GM19193 (cell line): ENCODE data around the gene ITPA.

ENCODE experiments used
- POLR2A ChIP-seq: IDR thresholded peaks from 4 replicates; pipeline ENCODE4 v1.6.1; 2011; ENCODE audit not compliant: insufficient read depth, insufficient read length; ENCODE audit errors: extremely low read depth

The ITPA gene

GRCh38 chr20:3240776-3241363, 31.6 kb downstream of the ITPA start:
- no peak for TF ChIP-seq POLR2A

- TF ChIP-seq POLR2A: no peak
Observed at GRCh38 chr20:3242172-3242692, 32.9 kb downstream of the ITPA start.

- TF ChIP-seq POLR2A: no peak
Observed at GRCh38 chr20:3243718-3244358, 34.5 kb downstream of the ITPA start.

- no peak for TF ChIP-seq POLR2A
Observed at GRCh38 chr20:3244613-3245012, 35.3 kb downstream of the ITPA start.

GRCh38 chr20:3245156-3245555, 35.9 kb downstream of the ITPA start:
- no peak for TF ChIP-seq POLR2A

- TF ChIP-seq POLR2A: no peak
Observed at GRCh38 chr20:3245711-3246110, 36.4 kb downstream of the ITPA start.

GRCh38 chr20:3246682-3247081, 37.4 kb downstream of the ITPA start:
- no peak for TF ChIP-seq POLR2A

- TF ChIP-seq POLR2A: no peak
Observed at GRCh38 chr20:3247638-3248037, 38.3 kb downstream of the ITPA start.

- no peak for TF ChIP-seq POLR2A
Observed at GRCh38 chr20:3248167-3248992, 39.1 kb downstream of the ITPA start.

- TF ChIP-seq POLR2A: no peak
Observed at GRCh38 chr20:3248993-3249347, 39.7 kb downstream of the ITPA start.

- no peak for TF ChIP-seq POLR2A
Observed at GRCh38 chr20:3250091-3250504, 40.8 kb downstream of the ITPA start.

GRCh38 chr20:3251806-3252205, 42.5 kb downstream of the ITPA start:
- no peak for TF ChIP-seq POLR2A

- TF ChIP-seq POLR2A: no peak
Observed at GRCh38 chr20:3255728-3256127, 46.4 kb downstream of the ITPA start.

- no peak for TF ChIP-seq POLR2A
Observed at GRCh38 chr20:3258429-3258828, 49.1 kb downstream of the ITPA start.

GRCh38 chr20:3262566-3262965, 53.3 kb downstream of the ITPA start:
- TF ChIP-seq POLR2A: no peak

- no peak for TF ChIP-seq POLR2A
Observed at GRCh38 chr20:3270051-3270450, 60.8 kb downstream of the ITPA start.
